Stimulated activated naive CD4-positive, alpha-beta T cell (primary cell): ENCODE data around the gene PEPD.

Experiments
- DNase-seq, 6 experiments: peaks; one replicate each; lab custom pipeline; 2025; lab: John Stamatoyannopoulos, UW

The PEPD gene

DNA sequence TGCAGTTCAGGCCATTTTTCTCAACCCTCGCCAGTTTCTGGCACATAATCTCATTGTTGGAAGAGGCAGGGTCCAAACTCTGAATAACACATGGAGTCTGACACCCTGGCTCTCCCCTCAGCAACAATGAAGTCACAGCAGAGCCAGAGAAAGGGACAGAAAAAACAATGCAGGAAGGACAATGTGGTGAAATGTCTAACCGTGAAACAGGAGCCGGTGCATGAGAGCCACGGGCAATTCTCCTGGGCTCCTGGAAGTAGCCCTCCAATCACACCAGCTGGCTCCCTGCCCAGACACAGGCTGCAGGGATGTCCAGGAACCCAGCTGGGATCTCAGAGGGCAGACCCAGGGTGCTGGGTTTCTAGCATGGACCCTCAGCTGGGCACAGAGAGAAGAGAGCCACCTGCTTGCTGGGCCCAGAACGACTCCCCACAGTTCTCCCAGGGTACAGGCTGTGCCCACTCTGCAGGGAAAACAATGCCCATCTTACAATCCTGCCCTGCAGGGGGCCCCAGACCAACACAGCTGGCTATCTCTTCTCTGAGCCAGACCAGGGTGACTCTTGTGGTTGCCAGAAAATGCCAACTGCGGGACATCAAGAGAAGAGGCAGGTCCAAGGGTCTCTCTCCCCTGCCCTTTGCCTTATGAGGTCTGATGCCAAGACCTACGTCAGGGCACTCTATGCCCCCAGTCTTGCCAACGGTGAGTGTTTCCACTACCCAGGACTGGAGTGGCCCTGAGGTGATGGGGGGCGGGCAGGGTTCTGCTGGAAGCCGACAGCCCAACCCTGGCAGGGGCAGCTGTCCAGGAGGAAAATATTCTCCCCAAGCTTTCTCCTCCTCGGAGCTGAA is 83.5 kb downstream of the PEPD start:
- DNase-seq, result no peak

DNA sequence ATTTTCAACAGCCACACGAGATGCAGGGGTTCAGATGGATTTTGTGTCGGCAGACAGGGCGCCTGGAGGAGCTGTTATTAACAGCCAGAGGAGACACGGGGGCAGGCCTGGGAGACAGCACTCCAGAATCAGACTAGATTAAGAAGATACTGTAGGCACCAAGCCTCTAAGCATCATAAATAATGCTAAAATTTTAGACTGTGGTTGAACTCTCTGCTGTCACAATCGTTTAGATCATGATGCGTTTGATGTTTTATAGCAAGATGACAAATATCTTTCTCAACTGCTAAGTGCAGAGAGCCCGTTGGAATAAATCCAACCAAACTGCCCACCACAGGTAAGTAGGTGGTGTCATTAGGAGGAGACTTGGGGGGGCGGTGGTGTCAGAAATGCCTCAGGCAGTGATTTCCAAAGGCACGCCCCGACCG is 84.2 kb downstream of the PEPD start:
- DNase-seq, result no peak

DNA sequence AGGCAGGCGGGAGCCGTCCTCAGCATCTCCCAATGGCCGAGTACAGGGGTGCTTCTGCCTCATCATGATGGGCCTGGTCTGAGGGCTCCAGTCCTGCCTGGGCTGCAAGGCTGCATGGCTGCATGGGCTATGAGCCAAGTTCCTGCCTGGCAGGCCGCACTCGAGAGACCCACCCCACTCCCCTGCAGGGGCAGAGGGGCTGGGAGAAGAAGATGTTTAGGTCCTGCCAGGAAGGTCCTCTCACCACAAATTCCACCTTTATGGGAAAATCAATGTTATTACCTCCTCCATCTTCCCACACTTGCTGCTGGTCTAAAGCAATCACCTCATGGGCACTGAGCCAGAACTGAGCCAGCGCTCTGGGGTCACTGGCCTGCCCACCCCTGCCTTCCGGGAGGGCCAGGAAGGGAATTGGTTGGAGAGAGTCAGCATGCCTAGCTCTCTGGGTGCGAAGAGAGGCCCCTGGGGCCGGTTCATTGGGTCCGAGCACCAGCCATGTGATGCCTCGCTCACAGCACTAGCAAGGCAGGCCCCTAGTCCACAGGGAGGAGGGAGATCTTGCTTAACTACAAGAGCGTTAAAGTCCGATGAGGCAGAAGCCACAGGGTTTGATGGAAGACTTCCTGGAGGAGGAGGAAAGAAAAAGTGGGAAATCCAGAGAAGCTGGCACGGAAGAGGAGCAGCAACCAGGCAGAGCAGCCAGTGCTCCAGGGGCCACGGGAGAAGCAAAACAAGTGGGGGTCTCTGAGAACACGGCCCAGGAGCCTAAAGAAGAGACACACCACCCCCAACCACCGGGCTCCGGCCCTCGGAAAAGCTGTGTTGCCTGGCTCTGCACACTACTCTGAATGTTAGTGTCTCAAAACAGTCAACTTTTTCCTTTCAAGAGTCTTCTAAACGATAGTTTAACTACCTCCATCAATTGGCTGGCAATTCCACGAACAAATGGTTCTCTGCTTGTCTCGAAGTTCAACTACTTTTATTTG is 84.9 kb downstream of the PEPD start:
- no peak for DNase-seq

DNA sequence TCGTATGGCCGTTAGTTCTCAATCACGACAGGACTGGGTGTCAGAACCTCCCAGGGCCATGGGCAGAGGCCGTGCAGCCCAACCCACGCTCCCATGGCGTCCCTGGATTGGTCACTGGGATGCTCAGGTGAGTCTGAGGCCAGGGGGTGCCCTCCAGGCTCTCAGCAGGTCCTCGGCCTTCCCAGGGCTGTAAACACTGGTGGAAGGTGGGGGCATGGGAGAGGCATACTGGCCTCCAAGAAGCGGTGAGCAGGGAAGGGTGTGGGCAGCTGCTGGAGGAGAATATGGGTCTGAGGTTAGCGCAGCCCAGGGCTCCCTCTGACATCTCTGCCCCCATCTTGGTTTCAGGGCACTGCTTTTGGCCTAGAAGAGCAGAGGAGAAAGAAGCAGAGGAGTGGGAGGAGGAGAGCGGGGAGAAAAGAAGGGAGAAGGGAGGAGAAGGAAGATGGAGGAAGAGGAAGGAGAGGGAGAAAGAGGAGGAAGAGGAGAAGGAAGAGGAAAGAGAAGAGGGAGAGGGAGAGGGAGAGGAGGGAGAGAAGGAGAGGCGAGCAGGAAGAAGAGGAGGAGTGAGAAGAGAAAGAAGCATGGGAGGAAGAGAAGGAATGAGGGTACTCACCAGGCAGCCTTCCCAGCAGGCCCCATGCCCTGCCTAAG is 85.8 kb downstream of the PEPD start:
- no peak for DNase-seq

DNA sequence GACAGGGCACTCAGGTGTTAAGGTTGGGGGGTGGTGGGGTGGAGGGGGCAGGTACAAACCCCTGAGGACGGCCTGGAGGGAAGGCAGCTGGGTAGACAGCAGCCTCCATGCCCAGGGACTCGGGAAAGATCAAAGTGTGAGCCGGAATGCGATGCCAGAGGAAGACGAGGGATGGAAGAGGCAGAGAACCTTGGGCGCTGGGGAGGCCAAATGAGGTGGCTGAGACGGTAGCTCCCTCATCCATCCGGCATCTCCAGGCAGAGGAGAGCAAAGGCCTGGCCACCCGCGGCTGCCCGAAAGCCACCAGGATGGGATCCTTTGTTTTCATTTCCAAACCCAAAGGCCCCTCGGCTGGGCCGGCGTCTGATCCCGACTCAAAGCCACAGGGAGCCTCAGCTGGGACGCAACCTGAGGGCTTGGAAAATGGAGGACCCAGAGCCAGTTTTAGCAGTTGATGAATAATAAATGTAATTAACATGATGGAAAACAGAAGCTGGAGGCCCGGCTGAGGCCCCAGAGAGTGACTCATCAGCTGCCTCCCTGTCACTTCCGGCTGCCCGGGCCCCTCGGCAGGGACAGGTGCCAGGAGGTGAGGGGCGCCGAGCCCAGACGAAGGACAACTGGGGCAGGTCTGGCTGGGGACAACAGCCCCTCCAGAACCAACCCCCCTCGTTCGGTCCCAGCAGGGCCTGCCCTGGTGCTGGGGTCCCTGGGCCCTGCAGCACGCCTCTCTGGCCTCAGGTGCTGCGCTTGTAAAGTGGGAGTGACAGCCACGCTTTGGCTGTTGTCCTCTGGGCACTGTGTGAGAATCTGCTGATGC is 86.5 kb downstream of the PEPD start:
- no peak for DNase-seq

DNA sequence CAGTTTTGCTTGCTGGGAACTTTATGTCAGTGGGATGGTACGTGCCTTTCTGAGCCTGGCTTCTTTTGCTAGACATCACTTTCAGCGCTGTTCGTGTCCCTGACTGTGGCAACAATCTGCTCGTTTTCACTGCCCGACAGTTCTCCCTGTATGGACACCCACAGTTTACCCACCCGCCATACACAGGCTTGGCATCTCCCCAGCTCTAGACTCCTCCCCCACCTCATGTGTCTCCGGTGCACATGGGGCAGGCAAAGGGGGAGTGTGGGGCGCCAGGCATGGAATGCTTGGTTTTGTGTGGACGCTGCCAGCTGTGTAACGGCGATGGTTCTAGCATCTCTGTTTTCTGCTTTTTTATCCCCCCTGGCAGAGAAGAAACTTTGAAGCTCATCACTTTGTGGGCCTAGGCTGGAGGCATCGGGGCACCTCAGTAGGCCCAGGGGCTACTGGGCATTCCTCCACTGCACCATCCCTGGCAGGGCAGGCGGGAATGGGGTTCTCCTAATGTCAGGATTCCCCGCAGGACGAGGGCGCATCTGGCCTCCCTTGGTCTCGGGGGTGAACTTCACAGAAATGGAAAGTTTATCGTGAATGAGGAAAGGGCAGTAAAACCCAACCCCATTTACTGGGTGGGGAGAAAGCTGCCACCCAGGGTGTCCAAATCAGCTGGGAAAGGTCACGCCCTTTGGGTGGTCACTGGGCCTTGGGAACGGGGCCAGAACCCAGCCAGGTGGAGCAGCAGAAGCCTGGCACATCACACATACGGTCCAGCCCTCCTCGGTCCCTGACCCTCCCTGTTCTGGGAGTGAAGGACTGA is 87.3 kb downstream of the PEPD start:
- DNase-seq, result no peak

DNA sequence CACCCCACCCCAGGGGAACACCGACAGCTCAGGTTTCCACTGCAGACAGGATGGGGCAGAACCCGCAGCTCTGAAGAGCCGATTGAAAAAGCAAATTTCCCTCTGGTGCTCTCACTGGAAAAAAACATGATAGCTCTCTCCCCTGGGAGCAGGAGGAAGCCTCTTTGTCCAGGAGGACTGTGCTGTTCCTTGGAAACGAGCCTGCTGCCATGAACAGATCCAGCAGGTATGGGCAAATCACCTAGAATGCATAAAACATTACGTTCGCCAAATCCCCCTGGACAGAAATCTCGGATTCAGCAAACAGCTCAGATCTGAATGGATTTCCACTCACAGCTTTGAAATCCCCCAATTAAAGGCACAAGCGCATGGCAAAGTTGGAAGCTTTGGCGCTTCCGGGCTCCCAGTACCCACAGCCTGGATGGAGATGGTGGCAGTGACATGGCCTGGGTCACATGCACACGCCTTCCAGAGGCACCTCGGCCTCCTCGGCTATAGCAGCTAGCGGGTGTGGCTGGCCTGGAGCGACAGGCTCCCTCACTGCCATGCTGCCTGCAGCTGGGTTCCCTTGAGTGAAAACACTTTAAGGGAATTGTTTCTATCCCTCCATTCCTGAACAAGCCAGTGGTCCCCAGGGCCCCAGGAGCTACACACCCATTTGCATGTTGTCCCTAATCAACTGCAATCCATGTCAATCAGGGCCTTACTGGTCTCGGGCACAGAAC is 89.0 kb downstream of the PEPD start:
- no peak for DNase-seq

DNA sequence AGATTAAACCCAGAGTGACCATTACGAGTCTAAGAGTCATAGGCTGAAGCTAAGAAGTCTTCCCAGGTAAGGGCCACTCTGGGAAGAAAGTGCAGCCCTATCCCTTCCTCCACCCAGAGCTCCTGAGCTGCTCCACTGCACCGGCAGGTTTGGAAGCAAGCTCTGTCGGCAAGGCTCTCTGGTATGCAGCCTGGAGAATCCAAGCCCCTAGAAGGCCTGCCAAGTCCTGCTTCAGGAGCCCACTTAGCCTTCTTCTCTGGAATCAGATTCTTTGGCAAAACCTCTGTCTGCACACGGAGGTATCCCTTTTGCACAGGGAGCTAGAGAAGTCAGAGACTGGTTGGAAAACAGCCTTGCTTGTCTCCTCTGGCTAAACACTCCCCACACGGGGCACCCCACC is 89.6 kb downstream of the PEPD start:
- DNase-seq, result no peak

DNA sequence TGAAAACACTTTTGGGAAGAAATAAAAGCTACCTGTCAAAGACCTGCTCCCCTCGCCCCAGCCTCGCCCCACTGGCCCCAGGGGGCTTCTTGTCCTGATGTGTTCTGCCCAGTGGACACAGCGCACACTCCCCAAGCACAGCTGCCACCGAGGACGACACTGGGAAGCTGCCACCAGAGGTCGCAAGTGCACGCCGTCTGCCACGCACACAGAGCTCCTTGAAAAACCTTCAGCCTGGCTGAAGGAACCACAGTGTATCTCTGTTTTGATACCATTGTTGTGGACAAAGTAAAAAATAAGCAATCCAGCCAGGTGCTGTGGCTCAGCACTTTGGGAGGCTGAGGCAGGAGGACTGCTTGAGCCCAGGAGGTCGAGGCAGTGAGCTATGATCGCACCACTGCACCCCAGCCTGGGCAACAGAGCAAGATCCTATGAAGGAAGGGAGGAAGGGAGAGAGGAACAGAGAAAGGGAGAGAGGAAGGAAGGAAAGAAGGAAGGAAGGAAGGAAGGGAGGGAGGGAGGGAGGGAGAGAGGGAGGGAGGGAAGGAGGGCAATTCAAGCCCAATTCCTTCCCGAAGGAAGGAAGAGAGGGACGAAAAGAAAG is 90.8 kb downstream of the PEPD start:
- DNase-seq, result peak; percentile 12 to 76 (median 48)

DNA sequence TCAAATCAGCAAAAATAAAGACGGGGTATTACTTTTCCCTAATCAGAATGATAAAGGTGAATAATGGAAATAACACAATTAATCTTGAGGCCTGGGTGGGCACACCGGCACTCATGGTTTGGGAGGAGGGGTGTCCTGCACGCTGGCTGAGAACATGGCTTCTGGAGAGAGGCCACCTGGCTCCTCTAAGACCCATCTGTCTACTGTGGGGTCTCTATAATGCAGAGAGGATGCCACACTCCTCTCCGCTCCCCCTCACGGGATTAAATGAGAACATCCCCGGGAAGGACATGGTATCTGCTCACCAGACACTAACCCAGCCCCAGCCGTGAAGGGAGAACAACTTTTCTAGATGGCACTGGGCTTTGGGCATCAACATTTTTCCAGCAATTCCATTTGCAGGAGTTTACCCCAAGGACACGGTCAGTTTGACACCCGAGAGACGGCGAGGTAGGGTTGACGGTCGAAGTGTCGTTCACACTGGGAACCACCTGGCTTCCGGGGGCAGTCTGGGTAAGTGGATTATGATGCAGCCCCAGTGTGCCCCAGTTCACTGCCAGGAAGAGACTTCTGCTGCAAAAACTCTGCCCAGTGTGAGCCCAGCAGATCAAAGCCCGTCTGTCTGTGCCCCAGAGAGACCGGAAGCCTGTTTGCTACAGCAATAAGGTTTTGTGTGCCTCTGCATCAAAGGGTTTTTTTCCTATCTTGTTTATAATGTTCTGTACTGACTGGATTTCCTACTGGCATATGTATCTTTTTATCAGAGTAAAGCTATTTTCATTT is 91.5 kb downstream of the PEPD start:
- peak in 4 of 6 experiments; percentile 11 to 76 (median 50) for DNase-seq

DNA sequence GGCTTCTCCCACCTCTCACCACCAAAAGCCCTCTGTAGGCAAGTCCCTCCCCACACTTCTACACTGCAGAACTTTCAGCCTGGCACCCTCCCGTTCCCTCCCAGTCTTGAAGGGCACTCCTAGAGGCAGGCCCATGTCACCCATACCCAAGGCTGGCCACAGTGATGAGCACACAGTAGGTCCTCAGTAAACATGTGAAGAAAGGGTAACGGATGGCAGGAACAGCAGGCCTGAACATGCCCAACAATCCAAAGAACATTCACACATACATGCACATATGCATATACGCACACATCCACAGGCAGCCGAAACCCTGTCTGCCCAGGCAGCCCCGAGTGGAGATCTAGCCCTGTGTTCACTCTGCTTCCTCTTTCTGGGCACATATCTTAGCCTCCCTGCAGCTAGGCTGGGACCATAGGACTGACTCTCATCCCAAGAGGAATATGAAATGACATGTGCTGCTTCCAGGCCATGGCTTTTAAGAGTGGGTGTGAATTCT is 92.9 kb downstream of the PEPD start:
- no peak for DNase-seq

DNA sequence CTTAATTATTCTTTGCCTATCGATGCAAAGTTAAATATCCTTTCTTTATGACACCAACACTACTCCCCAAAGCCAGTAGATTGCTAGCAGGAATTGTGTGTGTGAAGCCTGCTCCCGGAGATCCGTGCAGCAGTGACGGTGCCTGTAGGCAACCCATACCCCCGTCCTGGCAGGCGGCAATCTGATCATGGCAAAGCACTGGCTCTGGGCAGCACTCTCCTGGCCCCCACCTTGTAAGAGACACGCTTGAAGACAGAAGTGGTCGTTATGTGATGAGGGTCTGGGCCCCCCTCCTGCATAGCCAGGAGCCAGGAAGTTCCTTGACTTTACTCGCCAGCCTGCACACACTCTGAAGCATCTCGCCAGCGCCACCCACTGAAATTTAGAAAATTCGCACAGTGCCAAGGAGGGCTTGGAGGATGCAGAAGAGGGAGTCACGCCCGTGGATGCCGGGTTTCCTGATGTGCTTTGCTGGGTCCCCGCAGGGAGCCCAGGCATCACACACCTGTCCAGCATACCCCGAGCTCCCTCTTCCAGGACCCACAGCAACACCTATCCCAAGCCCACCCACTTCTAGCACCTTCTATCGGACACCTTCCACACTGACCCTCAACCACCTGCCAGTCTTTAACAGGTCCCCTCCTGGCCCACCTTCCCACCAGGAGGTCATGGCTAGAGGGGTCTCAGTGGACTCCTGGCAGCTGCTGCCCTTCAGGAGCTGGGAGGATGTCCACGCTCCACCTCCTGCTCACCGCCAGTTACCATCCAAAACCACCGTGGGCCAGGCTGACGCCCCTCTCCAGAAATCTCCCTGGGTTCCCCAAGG is 93.6 kb downstream of the PEPD start:
- no peak for DNase-seq

DNA sequence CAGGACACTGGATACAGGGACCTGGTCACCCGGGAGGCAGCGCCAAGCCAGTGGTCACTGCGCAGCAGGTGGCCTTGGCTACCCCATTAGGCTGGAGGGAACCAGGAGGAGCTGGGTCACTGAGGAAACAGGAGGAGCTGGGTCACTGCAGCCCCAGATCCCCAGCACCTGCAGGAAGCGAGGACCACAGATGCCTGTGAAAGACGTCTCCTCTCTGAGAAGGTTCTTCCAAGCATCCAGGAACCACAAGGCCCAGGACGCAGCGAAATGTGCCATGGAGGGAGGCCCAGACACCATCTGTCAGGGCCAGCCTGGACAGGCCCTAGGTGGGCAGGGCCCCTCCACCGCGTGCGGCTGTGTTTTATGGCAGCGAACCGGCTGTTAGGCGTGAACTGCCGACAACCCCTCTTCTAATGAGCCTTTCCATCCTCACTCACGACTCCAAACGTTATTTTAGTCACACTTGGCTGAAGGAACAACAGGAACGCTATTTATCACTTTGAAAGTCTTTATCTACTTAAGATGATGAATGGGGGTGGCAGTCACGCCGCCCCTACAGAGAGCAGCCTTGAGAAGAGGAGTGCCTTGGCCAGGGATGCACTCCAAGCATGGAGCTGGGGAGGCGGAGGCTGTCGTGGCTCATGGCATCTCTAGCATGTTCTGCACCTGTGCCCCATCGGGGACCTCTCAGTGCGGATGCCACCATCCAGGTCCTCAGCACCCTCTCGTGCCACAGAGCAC is 94.8 kb downstream of the PEPD start:
- DNase-seq, result no peak

DNA sequence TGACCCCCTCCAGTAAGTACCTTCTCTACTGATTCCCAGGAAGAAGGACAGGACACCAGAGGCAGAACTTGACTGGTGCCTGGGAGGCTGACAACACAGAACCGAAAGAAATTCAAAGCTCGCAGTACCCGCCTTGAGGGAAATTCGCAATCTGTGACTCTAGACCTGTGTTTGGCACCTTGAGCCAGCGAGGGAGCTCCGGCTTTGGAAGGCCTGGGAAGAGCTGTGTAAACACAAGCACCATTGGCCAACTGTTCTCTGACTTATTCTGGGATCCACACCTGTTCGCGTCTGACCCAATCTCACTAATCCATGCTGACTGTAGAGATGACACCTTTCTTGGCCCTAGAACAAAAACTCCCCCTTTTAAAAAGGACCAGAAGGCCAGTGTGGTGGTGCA is 97.4 kb downstream of the PEPD start:
- DNase-seq, result no peak

DNA sequence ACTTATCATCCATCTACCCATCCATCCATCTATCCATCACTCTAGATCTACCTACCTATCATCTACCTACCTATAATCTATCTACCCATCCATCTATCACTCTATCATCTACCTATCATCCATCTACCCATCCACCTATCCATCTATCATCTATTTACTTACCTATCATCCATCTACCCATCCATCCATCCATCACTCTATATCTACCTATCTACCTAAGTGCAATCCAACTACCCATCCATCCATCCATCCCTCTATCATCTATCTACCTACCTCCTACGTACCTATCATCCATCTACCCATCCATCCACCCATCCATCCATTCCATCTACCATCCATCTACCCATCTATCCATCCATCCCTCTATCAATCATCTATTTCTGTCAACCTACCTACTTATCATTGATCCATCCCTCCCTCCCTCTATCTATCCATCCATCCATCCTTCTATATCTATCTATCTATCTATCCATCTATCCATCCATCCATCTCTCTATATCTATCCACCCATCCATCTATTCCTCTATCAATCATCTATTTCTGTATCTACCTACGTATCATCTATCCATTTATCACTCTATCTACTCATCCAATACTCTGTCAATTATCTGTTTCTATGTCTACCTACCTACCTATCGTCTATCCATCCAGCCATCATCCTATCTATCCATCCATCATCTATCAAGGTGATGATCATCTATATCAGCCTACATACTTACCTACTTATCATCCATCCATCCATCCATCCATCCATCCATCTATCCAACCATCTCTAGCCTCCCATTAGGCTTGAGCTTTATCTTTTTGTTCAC is 99.0 kb downstream of the PEPD start:
- DNase-seq, result no peak

DNA sequence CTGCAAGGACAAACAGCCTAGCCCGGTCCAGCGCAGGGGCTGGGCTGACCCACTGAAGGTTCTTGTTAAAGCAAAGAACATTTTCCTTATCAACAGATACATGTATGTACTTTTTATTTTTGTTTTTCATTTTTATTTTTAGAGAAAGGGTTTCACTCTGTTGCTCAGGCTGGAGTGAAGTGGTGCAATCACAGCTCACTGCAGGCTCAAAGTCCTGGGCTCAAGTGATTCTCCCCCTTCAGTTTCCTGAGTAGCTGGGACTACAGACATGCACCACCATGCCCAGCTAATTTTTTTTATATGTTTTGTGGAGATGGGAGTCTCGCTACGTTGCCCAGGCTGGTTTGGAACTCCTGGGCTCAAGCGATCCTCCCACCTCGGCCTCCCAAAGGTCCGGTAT is 100.2 kb downstream of the PEPD start:
- no peak for DNase-seq
